NCI-H2107 treated with DMSO at 0.1 percent for 48 hours (cell line): ENCODE results near the gene ETNK2.
A peak's percentile ranks its signal among the peaks of the same experiment; 100 is the strongest.

Experiments used
- DNase-seq: peaks from one replicate; lab custom pipeline; 2025; ENCODE audit not compliant: unreplicated experiment; lab: John Stamatoyannopoulos, UW

ETNK2 gene

GRCh38 chr1:204177133-204177532, 25.3 kb upstream of the ETNK2 start:
- no peak for DNase-seq

- DNase-seq, result no peak
These were observed 24.2 kb upstream of the ETNK2 start for GRCh38 chr1:204176049-204176448.

DNA sequence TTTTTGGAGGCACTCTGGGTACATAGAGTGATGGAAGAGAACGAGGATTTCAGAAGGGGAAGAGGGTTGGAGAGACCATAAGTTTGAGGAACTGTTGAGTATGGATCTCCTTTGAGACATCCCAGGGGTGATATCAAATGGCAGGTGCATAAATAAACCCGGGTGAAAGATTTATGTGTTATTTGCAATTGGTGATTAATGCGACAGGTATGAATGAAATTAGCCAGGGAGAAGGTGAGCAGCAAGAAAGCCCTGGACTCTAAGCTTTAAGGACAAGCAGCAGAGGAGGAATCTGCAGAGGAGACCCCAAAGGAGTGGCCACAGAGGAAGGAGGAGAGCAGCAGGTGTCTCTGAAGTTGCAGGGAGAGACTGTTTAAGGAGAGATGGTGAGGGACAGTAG, 23.1 kb upstream of the ETNK2 start:
- no peak for DNase-seq

GRCh38 chr1:204172404-204173029, 20.7 kb upstream of the ETNK2 start:
- DNase-seq, result no peak

- no peak for DNase-seq
These were observed 19.9 kb upstream of the ETNK2 start for GRCh38 chr1:204171751-204172178.

DNA sequence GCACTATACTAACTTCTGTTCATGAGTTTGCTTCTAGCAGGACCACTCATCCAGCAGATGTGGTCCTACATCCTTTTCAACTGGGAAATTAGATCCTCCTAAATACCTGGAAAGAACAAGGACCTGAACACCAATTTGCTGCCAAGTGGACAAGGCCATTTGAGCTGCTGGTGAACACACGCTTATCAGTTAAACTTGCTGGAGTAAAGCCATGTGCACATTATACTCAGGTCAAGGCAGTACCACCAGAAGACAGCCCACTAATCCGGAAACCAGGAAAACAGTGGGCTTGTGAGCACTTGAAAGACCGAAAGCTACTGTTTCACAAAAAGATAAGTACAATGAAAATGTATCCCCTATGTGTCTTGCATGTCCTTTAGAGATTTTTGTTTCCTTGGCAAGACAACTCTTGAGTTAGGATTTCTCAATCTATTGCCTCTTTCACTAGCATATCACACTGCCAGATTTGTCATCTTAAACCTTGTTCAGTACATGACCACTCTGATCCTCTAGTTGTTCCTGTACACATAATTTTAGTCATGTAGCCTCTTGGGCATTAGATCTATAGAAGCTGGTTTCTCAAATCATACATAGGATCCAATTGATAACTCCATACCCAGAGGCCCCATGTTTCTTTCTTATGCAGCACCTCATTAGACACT, 18.8 kb upstream of the ETNK2 start:
- no peak for DNase-seq

DNA sequence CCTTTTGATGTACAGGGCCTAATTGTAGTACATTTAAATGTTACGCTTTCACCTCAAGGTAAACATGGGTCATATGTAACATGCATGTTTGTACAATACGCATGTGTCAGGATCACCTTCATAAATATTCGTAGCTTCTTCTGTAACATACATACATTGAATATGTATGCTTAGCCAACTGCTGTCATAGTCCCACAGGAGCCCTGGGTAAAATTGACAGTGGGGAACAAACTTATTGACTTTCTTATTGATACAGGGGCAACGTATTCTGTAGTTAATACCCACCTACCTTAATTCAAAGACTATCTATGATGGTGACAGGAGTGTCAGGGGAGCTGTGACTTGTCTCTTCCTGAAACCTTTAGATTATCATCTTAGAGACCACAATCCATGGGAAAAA, 18.0 kb upstream of the ETNK2 start:
- DNase-seq, result no peak

GRCh38 chr1:204167730-204168129, 15.9 kb upstream of the ETNK2 start:
- DNase-seq, result no peak

DNA sequence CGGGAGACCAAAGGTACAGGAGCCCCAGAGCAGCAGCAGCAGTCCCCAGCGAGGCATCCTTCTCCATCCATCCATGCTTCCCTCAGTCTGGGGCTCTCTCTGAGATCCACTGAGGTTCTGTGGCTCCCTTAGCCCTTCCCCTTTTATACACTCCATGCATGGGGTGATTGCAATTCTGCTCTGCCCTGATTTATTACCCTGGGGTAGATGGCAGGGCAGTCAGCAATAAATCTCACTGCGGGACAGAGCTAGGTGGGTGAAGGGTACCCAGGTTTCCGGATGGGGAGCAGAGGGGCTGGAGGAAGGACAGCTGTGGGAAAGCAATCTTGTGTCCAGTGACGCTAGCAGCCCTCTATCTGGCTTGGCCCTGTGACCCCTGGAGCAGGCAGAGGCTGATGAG, 14.4 kb upstream of the ETNK2 start, which contains the start of gene REN:
TSS of gene REN (minus strand) at position 119 of the 400 bp plus-strand sequence. CDS start at position 75, 44 bp downstream.
- DNase-seq, result no peak

- DNase-seq, result peak; percentile 87
These were observed 10.7 kb upstream of the ETNK2 start for GRCh38 chr1:204162494-204163074.

DNA sequence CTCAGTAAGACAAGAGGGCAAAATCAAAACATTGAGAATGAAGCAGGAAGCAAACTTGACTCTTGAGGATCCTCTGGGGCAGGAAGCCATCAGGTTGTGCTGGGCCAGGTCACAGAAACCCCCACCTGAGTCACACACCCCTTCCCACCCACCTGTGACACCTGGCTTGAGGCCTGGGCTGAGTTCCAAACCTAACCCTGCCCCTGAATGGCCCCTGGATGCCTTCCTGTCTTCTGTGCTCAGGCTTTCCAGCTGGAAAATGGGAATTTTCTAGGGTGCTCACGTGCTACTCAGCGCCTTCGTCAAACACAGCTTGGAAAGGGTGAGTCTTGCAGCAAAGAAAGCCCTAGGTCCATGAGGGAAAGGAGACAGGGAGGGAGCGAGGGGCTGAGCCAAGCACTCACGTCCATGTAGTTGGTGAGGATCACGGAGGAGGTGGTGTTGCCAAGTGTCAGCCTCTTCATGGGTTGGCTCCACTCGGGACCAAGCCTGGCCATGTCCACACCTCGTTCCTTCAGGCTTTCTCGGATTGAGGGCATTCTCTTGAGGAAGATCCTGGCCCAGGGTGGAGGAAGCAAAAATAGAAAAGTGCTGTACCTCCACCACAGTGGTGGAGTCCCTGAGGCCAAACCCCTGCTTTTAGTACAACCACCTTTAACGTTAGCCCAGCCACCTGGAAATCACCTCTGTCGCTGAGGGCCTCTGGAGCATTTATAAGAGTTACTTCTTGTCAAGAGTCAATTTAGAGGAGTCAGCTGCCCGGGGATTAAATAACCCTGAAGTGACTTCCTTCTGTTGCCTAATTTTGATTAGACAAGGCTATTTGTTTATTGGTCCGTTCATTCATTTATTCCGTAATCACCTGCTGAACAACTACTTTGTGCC, 10.0 kb upstream of the ETNK2 start:
- DNase-seq, result no peak

- DNase-seq, result no peak
These were observed 6.1 kb upstream of the ETNK2 start for GRCh38 chr1:204157962-204158361.

GRCh38 chr1:204155881-204156280, 4.0 kb upstream of the ETNK2 start:
- no peak for DNase-seq

DNA sequence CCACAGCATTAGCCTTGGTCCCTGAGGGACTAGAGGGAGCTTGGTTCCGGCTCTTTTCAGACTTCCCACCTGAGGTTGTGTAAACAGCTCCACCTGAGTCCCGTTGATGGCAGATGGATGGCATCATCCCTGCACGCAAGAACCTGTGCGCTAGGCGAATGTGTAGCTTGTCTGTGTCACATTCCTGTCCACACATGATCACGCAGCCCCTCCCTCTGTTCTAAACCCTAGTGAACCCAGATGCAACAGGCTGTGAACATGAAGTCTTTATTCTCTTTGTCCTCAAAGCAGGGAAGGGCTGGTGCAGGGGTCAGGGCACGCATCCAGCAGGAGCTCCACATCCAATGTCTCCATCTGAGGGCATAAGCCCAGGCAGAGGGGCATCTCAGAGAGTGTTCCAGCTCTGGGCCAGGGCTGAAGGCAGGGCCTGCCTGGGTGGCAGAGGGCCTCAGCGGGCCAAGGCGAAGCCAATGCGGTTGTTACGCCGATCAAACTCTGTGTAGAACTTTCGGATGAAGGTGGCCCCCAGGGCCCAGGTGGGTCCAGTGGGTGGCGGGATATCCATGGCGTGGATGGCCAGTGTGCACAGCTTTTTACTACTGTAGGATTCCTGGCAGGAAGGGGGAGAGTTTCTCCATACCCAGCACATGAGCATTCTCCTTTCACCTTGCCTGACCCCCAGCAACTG, 2.9 kb upstream of the ETNK2 start:
- DNase-seq, result peak; percentile 46

DNA sequence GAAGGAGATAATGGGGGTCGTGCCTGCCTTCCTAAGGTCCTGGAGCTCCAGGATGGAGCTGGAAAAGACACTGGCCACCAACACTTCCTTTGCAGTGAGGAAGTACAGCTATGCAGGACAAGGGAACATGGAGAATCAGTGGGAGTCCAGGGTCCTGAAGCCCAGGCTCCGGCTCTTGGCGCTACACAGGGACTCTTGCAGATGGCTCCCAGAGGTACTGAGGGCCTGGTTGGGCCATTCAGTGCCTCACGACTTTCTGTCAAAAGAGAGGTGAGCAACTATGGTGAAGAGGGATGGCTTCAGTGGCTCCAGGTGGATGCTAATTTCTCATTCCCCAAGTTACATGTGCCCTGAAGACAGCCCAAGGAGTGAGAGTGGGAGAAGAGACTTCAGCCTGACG, 1.8 kb upstream of the ETNK2 start:
- no peak for DNase-seq

DNA sequence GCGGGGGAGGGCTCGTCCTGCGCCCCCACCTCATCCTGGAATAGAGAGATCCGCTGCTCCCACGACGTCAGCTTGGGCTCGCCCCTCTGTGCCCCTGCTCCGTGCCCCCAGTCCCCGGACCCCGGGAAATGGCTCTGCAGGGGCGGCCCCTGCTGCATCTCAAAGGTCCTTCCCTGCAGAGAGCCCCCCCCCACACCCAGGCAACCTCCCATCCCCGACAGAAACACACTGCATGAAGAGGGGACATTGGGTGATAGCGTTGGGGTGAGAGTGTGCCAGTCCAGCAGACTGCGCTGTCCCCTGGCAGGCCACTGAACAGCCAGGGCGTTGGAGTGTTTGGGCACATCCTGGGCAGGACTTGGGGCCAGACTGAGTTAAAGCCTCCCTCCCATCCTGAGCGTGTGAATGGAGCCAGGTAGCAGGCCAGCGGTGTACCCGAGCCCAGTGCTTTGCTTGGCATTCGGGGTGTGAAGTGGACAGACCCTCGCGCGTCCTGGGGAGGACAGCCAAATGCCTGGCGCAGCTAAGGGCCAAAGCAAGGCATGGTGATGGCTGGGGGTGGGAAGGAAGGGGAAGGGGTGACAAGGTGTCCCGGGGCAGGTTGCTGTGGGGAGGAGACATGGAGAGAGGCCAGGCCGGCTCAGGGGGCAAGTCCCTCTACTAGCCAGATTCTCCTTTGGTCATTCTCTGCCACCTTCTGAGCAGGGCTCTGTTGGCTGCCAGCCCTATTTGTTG, 633 bp upstream of the ETNK2 start:
- no peak for DNase-seq

DNA sequence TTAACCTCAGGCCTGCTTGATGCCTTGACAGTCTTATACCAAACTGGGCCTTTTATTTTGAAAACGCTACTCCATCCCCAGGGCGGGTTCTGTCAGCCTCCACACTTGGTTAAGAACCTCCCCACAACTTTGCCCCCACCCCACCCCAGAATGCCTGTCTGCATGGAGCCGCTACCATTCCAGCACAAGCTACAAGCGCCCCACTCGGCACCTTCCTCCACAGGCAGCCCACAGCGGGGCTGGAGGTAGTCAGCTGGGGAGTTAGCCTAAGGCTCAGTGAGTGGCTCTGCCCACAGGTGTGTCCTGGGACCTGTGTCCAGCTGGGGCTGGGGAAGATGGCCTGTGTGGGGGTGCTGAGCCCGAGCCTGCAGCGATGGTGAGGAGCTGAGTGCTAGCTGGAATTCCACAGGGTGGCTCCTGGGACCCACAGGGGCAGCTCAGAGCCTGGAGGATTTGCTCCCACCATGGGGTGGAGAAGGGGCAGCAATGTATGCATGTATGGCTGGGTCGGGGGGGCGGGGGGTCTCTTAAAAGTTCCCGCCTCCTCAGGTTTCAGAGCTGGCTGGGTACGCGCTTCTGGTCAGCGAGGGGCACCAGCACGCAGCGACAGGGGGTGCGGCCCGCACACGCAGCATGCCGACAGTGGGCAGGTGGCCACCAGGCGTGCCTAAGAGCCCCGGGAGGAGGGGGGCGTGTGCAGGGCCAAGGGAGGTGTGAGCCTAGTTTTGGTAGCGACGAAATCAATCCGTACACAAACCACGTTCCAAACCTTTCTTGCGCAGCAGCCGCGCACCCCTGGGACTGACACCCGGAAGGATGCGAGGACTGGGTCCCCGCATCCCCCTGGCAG, 917 bp downstream of the ETNK2 start:
- DNase-seq, result no peak

GRCh38 chr1:204149635-204150565, 1.9 kb downstream of the ETNK2 start:
- DNase-seq, result no peak
